Upper lobe of left lung (tissue), 4 donors: ENCODE results near the gene SYT8.
A peak's percentile ranks its signal among the peaks of the same experiment; 100 is the strongest.

ENCODE experiments used
- CTCF ChIP-seq, 6 experiments: fragments of 450-650 bp in 4 of 6; fragments of 200-600 bp in 2 of 6; sonication (generic) in 2 of 6; IDR thresholded peaks; one replicate each; pipeline ENCODE4 v1.5.1; 2016 to 2019; ENCODE audit warnings: antibody characterized with exemption in 6 of 6
- EP300 ChIP-seq, 4 donors: sonication (generic); formaldehyde crosslinking; IDR thresholded peaks; one replicate each; pipeline ENCODE4 v1.5.1; 2017; ENCODE audit warnings: antibody characterized with exemption in 4 of 4, control low read depth in 2 of 4
- POLR2AphosphoS5 ChIP-seq, 2 donors: sonication (generic); formaldehyde crosslinking; IDR thresholded peaks; one replicate each; pipeline ENCODE4 v1.5.1; 2017; ENCODE audit warnings: antibody characterized with exemption in 2 of 2

GRCh38 chr11:1834062-1834610 lies 654 bp upstream of the SYT8 start:
- TF ChIP-seq CTCF (IDR thresholded peaks at IDR 0.05) (peak in 2 of 6 experiments; percentile 5 to 22), POLR2AphosphoS5 (IDR thresholded peaks at IDR 0.05) (peak; percentile 27 to 52), EP300 (IDR thresholded peaks at IDR 0.05) (peak in 2 of 4 donors; percentile 7 to 73)
